GM18499 (cell line): Measurements from ENCODE around the gene TCEA2.
"Not testable (repeated sequence)": the region's sequence is repeated elsewhere in the genome, so short reads cannot be mapped to it uniquely, and the experiment has no call there.

Experiments used
- ATAC-seq: cut with Tn5 transposase; IDR thresholded peaks from one replicate; pipeline ENCODE4 v1.9.1; 2021; ENCODE audit warnings: moderate number of reproducible peaks; ENCODE audit not compliant: insufficient read depth, unreplicated experiment

The TCEA2 gene

GRCh38 chr20:64076061-64076997 lies 13.3 kb downstream of the TCEA2 start:
- ATAC-seq: no peak

DNA sequence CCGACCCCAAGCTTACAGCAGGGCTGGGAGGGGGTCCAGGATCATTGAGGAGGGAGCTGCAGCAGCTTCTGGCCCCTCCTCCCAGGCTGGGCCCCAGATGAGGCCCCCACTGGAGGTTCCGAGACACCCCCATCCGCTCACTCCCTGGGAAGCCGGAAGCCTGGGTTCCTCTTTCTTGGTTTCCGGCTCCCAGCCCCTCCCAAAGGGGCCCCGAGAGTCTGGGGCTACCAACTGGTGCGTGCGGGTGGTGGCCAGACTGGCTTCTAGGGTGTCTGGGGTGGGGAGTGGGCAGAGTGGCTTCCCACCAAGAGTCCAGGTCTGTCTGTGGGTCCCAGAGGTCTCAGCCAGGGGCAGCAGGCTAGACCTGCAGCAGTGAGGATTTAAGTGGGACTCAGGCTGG lies 14.1 kb downstream of the TCEA2 start:
- no peak for ATAC-seq

- ATAC-seq: no peak
Observed at GRCh38 chr20:64077541-64077875, 14.5 kb downstream of the TCEA2 start.

DNA sequence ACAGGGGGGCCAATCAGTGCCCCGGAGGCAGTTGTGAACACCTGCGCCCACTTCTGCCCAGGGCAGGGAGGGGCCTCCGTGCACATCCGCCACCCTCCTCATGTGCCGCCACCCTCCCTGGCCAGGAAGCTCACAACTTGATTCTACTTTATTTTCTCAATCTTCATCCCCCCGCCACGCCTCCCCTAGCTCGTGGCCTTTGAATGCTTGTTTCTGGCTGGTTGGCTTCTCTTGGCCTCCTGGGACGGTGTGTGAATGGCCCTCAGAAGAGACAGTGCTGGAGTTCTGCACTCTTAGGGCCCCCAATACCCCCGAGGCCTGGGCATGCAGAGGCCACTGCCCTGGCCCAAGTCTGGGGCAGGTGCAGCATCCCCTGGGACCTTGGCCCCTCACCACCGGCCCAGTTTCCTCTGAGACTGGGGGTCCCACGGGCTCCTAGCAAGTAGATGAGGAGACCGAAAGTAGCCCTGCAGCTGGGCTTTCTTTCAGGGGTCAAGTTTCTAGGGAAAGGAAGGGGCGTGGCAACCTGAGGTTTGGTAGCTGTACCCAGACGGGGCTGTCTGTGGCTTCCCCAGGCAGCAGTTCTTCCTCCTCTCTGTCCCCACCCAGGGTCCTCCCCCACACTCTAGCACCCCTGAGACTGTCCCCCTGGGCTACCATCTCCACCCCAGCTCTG lies 15.0 kb downstream of the TCEA2 start:
- no peak for ATAC-seq

GRCh38 chr20:64078934-64079272 lies 15.9 kb downstream of the TCEA2 start:
- ATAC-seq: no peak

- no peak for ATAC-seq
Observed at GRCh38 chr20:64079273-64080012, 16.4 kb downstream of the TCEA2 start, which contains the start of gene RGS19. Gene RGS19 (minus strand): TSS chr20:64079518. CDS start chr20:64076886, 2,632 bp downstream.

DNA sequence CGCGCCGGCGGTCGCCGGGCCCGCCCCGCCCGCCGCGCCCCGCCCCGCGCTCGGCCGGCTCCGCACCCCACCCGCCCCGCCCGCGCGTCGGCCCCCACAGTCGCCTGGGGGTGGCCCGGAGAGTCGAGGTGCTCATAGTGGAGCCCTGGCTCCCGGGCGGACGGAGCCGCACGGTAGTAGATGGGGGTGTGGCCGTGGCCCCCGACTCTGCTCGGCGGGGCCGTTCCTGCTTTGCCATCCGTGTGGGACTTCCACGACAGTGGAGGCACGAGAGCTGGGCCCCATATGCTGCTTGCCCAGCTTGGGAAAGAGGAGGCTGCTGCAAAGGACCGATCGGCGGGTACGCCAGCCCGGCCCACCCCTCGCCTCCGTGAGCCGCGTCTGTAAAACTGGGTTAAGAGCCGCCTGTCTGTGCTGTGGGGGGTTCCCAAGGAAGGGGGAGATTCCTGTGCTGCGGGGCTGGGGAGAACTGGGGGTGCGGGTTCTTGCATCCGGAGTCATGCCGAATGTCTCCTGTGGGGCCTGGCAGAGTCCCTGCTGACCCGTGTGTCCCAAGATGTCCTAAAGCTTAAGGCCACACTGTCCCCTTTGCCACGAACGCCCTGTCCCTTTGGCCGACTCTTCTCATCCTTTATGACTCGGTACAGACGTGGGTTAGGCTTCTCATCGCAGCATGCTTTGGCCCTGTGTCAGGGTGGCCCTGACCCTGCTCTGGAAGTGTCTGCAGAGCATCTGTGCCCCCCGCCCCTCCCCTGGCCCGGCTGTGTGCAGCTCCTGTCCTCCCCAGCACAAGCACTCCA lies 17.2 kb downstream of the TCEA2 start, which contains the start of gene OPRL1:
OPRL1 (plus strand) TSS at position 70 of the 800 bp plus-strand sequence. CDS start 12,639 bp downstream, outside the sequence.
- no peak for ATAC-seq

GRCh38 chr20:64080813-64081623 lies 18.0 kb downstream of the TCEA2 start:
- no peak for ATAC-seq

DNA sequence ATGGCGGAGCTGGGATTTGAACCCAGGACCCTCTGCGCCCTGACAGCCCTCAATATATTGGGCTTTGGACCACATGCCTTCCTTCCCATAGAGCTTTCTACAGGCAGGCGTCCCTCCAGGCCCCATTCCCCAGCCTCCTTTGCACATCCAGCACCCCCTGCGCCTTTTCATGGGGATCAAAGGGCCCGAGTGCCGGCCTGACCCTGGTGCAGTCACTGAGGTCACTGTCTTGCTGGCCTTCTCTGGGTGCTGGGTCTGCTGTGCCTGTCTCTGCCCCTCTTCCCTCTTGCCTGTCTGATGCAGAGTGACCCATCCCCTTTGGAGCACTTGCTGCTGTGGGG lies 18.6 kb downstream of the TCEA2 start:
- ATAC-seq: no peak

DNA sequence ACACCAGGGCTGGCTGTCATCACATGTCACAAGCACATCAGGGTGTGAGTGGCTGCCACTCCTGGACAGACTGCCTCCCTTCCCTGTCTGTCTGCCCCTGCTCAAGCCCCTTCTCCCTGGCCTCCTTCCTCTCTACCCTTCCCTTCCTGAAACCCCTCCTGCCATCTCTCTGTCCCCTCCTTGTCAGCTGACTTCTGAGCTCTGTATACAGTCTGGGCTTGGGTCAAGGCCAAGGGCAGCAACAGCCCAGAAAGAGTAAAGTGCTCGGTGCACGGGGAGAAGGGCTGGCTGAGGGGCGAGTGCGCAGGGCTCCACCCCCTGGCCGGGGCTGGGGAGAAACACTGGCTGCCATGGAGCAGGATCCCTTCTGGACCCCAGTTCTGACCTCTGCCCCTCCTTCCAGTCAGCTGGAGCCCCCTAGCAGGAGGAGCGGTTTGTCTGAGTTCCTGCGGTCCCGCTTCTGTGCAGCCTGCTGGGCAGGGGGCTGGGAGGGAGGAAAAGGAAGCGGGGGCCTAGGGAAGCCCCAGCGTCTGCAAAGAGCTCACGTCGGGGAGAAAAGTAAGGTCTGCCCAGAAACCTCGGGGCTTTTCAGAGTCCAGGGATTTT lies 19.2 kb downstream of the TCEA2 start:
- ATAC-seq: no peak

- ATAC-seq: no peak
Observed at GRCh38 chr20:64082820-64083377, 19.9 kb downstream of the TCEA2 start.

DNA sequence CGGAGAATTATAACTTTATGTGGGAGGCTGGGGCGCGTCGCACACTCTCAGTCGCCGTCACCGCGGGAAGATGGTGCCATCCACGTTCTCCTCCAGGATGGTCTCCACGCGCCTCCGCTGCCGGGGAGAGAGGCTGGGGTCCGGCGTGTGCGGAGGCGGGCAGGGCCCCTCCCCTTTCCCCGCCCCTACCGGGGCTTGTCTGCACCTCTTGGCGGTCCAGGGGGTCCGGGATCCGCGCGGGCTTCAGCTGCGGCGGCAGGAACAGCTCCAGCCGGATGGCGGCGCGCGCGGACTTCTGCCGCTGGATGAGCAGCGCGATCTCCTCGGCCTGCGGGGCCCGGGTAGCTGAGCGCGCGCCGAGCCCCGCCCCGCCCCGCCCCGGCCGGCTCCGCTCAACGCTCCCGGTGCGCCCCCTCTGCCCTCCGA lies 20.4 kb downstream of the TCEA2 start:
- no peak for ATAC-seq

- no peak for ATAC-seq
Observed at GRCh38 chr20:64083804-64084684, 21.0 kb downstream of the TCEA2 start, which contains the start of gene LKAAEAR1. Gene LKAAEAR1 (minus strand): TSS chr20:64084398. CDS start chr20:64084219, 179 bp downstream.

- ATAC-seq: no peak
Observed at GRCh38 chr20:64084685-64085152, 21.7 kb downstream of the TCEA2 start.

DNA sequence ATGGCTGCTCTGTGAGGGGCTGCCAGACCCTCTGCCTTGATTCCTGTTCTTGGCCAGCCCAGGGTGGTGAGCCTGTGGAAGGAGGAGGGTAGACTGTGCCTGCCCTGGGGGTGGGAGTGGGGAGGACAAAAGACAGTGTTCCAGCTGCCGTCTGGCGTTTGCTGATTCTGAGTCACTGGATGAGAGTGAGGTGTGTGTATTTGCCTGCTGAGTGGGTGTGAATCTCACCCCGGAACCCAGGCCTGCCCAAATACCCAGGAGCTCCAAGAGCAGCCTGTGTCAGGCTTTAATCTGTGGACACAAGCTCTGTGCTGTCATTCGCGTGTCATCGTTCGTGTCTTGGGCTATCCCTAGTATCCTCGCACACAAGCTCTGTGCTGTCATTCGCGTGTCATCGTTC lies 23.8 kb downstream of the TCEA2 start:
- ATAC-seq: no peak

- ATAC-seq: not testable (repeated sequence)
Observed at GRCh38 chr20:64087226-64087825, 24.3 kb downstream of the TCEA2 start.

DNA sequence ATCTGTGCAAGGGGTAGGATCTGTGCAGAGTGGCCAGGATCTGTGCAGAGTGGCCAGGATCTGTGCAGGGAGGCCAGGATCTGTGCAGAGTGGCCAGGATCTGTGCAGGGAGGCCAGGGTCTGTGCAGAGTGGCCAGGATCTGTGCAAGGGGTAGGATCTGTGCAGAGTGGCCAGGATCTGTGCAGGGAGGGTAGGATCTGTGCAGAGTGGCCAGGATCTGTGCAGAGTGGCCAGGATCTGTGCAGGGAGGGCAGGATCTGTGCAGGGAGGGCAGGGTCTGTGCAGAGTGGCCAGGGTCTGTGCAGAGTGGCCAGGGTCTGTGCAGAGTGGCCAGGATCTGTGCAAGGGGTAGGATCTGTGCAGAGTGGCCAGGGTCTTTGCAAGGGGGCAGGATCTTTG lies 25.6 kb downstream of the TCEA2 start:
- ATAC-seq: not testable (repeated sequence)
